Stimulated activated CD4-positive, alpha-beta T cell treated with anti-CD3 and anti-CD28 coated beads, Interleukin-2, amount 100 ng/mL, for 48 hours (primary cell): ENCODE data around the gene ABAT.
"Not testable (repeated sequence)": the region's sequence is repeated elsewhere in the genome, so short reads cannot be mapped to it uniquely, and the experiment has no call there.

Experiments
- DNase-seq, 2 donors: peaks; one replicate each; pipeline ENCODE4 v3.0.0-alpha.2; 2020

The ABAT gene

GRCh38 chr16:8751481-8752311 is 77.3 kb downstream of the ABAT start:
- DNase-seq = no peak

GRCh38 chr16:8752706-8753105 is 78.3 kb downstream of the ABAT start:
- no peak for DNase-seq

- DNase-seq = no peak
These were observed 79.1 kb downstream of the ABAT start for GRCh38 chr16:8753416-8754054.

GRCh38 chr16:8756755-8757154 is 82.3 kb downstream of the ABAT start:
- DNase-seq = no peak

- DNase-seq = no peak
These were observed 83.6 kb downstream of the ABAT start for GRCh38 chr16:8758022-8758421.

- no peak for DNase-seq
These were observed 85.6 kb downstream of the ABAT start for GRCh38 chr16:8760021-8760420.

- no peak for DNase-seq
These were observed 86.7 kb downstream of the ABAT start for GRCh38 chr16:8761078-8761477.

GRCh38 chr16:8762254-8762653 is 87.8 kb downstream of the ABAT start:
- DNase-seq = no peak

- no peak for DNase-seq
These were observed 88.7 kb downstream of the ABAT start for GRCh38 chr16:8763083-8763482.

- no peak for DNase-seq
These were observed 89.5 kb downstream of the ABAT start for GRCh38 chr16:8763899-8764298.

GRCh38 chr16:8764525-8765250 is 90.3 kb downstream of the ABAT start:
- no peak for DNase-seq

- no peak for DNase-seq
These were observed 92.8 kb downstream of the ABAT start for GRCh38 chr16:8767176-8767575.

GRCh38 chr16:8768283-8768682 is 93.9 kb downstream of the ABAT start:
- no peak for DNase-seq

GRCh38 chr16:8768692-8769091 is 94.3 kb downstream of the ABAT start:
- DNase-seq = no peak

GRCh38 chr16:8773537-8773936 is 99.1 kb downstream of the ABAT start:
- DNase-seq = no peak

GRCh38 chr16:8774208-8774607 is 99.8 kb downstream of the ABAT start:
- no peak for DNase-seq

GRCh38 chr16:8775359-8775758 is 100.9 kb downstream of the ABAT start:
- DNase-seq = no peak

- DNase-seq = no peak
These were observed 101.7 kb downstream of the ABAT start for GRCh38 chr16:8776129-8776584.

GRCh38 chr16:8777217-8777616 is 102.8 kb downstream of the ABAT start:
- no peak for DNase-seq

GRCh38 chr16:8781797-8782196 is 107.4 kb downstream of the ABAT start:
- DNase-seq = no peak

- DNase-seq = no peak
These were observed 108.3 kb downstream of the ABAT start for GRCh38 chr16:8782673-8783072.

GRCh38 chr16:8785408-8785807 is 111.0 kb downstream of the ABAT start:
- no peak for DNase-seq

GRCh38 chr16:8786316-8786715 is 111.9 kb downstream of the ABAT start:
- DNase-seq = not testable (repeated sequence)
